Glutamatergic neuron (in vitro differentiated cells): Measurements from ENCODE around the gene PRRG4. TPM values are rescaled to one million over a fixed set of nuclear protein-coding genes. Genes with fewer than 3 reads are reported as not detected.

ENCODE experiments used
- DNase-seq: peaks from one replicate; pipeline ENCODE4 v3.0.0; 2022
- H3K27ac Mint-ChIP-seq: one replicate; pipeline ENCODE4 v1.8.0; 2020; ENCODE audit warnings: mild to moderate bottlenecking, mixed read lengths, inconsistent platforms; ENCODE audit not compliant: unreplicated experiment
- H3K27me3 Mint-ChIP-seq: one replicate; pipeline ENCODE4 v1.8.0; 2020; ENCODE audit warnings: mild to moderate bottlenecking, moderate library complexity, mixed read lengths, inconsistent platforms; ENCODE audit not compliant: unreplicated experiment
- H3K36me3 Mint-ChIP-seq: one replicate; pipeline ENCODE4 v1.8.0; 2020; ENCODE audit warnings: mild to moderate bottlenecking, mixed read lengths, inconsistent platforms; ENCODE audit not compliant: unreplicated experiment
- H3K4me1 Mint-ChIP-seq: one replicate; pipeline ENCODE4 v1.8.0; 2020; ENCODE audit warnings: mild to moderate bottlenecking, low read depth, mixed read lengths, inconsistent platforms; ENCODE audit not compliant: unreplicated experiment
- H3K4me3 Mint-ChIP-seq: one replicate; pipeline ENCODE4 v1.8.0; 2020; ENCODE audit warnings: mild to moderate bottlenecking, mixed read lengths, inconsistent platforms; ENCODE audit not compliant: unreplicated experiment
- H3K9me3 Mint-ChIP-seq: one replicate; pipeline ENCODE4 v1.8.0; 2020; ENCODE audit warnings: mild to moderate bottlenecking, moderate library complexity, mixed read lengths, inconsistent platforms; ENCODE audit not compliant: unreplicated experiment
- total RNA-seq: library from RNA; stranded (reverse); fragmentation: NEBNext Ultra II Directional; extraction: Animal tissue kit (Norgen Biotek cat#: 25700); gene quantifications from one replicate; pipeline ENCODE4 v1.2.1, GENCODE V29; 2021; ENCODE audit not compliant: unreplicated experiment
- TF ChIP-seq, protein P1 (sequence below): fragments of 200-600 bp; sonication (generic); IDR thresholded peaks from one replicate; pipeline ENCODE4 v1.5.0; 2021; ENCODE audit not compliant: partially characterized antibody, unreplicated experiment

The PRRG4 gene
- total RNA-seq, 1 donor from 2014 or later, result 0.10 TPM

DNA sequence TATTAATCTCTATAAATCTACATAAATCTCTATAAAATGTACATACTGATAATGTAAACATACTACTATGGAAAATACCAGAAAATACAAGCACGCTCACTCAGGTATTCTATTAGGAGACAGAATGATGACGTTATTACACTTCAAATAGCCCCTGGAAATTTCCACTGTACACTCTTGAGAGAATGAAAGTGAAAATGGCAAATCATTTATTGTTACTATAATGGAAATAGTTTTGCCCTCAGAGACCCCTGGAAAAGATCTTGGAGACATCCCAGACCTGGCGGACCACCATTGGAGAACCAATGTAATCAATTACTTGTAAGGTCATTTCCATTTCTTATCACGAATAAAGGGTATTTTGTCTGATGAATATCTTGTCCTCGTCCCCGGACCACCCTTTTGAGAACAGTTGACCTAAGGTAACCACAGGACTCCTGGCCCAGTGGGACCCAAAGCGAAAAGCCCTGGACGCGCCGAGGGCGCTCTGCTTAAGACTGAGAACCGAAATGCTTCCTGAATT lies 509 bp upstream of the PRRG4 start:
- Mint-ChIP-seq H3K9me3 (peaks cover 5% of the 10 kb centered on the region), H3K27ac (no peak overlapping the region), H3K4me1 (no peaks in the 10 kb centered on the region), H3K36me3 (no peaks in the 10 kb centered on the region), H3K27me3 (peaks cover 2% of the 10 kb centered on the region), H3K4me3 (peak overlapping the region; percentile 90)
- TF ChIP-seq, protein P1, sequence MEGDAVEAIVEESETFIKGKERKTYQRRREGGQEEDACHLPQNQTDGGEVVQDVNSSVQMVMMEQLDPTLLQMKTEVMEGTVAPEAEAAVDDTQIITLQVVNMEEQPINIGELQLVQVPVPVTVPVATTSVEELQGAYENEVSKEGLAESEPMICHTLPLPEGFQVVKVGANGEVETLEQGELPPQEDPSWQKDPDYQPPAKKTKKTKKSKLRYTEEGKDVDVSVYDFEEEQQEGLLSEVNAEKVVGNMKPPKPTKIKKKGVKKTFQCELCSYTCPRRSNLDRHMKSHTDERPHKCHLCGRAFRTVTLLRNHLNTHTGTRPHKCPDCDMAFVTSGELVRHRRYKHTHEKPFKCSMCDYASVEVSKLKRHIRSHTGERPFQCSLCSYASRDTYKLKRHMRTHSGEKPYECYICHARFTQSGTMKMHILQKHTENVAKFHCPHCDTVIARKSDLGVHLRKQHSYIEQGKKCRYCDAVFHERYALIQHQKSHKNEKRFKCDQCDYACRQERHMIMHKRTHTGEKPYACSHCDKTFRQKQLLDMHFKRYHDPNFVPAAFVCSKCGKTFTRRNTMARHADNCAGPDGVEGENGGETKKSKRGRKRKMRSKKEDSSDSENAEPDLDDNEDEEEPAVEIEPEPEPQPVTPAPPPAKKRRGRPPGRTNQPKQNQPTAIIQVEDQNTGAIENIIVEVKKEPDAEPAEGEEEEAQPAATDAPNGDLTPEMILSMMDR, result no peak
- no peak for DNase-seq

DNA sequence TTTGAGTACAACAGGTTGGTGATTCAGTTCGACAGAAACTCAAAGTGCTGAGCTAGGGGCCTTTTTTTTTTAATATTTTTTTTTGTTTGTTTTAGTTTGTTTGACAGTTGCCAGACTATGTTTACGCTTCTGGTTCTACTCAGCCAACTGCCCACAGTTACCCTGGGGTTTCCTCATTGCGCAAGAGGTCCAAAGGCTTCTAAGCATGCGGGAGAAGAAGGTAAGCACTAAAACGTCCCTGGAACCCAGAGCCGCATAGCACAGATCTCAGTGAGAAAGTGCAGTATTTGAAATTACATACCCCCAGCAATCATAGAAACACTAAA lies 649 bp downstream of the PRRG4 start:
- H3K36me3 Mint-ChIP-seq, result no peaks in the 10 kb centered on the region
- H3K27me3 Mint-ChIP-seq, result peaks cover 2% of the 10 kb centered on the region

DNA sequence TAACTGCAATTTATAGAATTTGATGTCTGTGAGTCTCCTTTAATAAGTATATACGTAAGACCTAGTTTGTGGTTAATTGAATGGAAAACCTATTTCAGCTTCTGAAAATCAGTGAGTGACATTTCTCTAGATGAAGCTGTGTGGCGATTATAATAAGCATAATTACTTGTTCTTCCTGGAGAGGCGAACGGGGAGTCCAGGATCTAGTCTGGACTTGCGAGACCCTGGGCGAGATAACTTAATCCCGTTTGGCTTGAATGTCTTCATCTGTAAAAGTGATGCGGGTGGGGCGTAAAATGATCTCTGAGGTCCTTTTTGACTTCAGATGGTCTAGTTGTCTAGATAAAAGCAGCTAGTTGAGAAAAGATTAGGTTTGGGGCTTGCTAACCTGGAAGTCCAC lies 1.1 kb downstream of the PRRG4 start:
- DNase-seq, result no peak
- Mint-ChIP-seq H3K9me3 (peaks cover 5% of the 10 kb centered on the region), H3K4me1 (no peaks in the 10 kb centered on the region), H3K27ac (no peak overlapping the region), H3K27me3 (peaks cover 2% of the 10 kb centered on the region), H3K36me3 (no peaks in the 10 kb centered on the region), H3K4me3 (peak overlapping the region; percentile 55)
- TF ChIP-seq, protein P1, result no peak

More for the DNA sequence above, 649 bp downstream of the PRRG4 start:
- Mint-ChIP-seq H3K27ac (no peak overlapping the region), H3K4me1 (no peaks in the 10 kb centered on the region), H3K9me3 (peaks cover 5% of the 10 kb centered on the region), H3K4me3 (peak overlapping the region; percentile 55)
- DNase-seq, result no peak
- TF ChIP-seq, protein P1, result no peak

DNA sequence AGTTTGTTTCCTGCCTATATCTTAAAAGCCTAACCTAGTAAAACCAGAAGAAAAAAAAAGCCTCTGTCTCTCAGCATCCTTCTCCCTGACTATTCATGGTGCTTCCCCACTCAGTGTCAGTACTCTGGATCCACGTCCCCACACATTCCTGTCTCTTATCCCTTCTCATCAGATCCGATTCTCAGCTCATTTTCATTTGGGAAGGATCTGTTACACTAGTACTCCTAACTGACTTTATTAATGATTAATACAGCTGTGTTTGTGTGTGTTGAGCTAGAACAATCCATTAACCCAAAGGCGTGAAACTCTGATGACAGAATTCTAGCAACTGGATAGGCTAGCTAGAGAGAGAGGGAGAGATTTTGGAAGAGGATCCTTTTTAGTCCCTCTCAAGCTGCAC lies 1.5 kb downstream of the PRRG4 start:
- H3K27ac Mint-ChIP-seq, result no peak overlapping the region
- TF ChIP-seq, protein P1, result no peak
- H3K36me3 Mint-ChIP-seq, result no peaks in the 10 kb centered on the region
- DNase-seq, result no peak
- peaks cover 5% of the 10 kb centered on the region for H3K9me3 Mint-ChIP-seq
- no peaks in the 10 kb centered on the region for H3K4me1 Mint-ChIP-seq
- peaks cover 2% of the 10 kb centered on the region for H3K27me3 Mint-ChIP-seq
- no peak overlapping the region for H3K4me3 Mint-ChIP-seq

DNA sequence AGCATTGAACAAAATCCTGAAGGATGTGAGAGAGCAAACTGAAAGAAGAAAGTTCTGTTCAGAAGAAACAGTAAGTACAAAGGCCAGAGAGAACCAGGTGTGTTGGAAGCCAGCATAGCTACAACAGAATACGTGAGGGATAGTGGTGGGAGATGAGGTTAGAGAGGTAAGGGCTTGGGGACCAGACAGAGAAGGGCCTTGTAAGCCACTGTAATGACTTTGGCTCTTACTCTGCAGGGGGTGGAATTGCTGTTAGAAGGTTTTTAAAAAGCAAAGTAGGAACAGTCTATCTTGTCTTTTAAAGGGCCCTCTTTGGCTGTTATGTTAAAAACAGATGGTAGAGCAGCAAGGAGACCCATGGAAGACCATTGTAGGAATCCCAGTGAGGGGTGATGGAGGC lies 4.2 kb downstream of the PRRG4 start:
- H3K27me3 Mint-ChIP-seq, result peaks cover 2% of the 10 kb centered on the region
- no peaks in the 10 kb centered on the region for H3K4me1 Mint-ChIP-seq
- peaks cover 5% of the 10 kb centered on the region for H3K9me3 Mint-ChIP-seq
- TF ChIP-seq, protein P1, result no peak
- no peak overlapping the region for H3K27ac Mint-ChIP-seq
- H3K4me3 Mint-ChIP-seq, result no peak overlapping the region
- no peak for DNase-seq
- no peaks in the 10 kb centered on the region for H3K36me3 Mint-ChIP-seq
